A673 (cell line): ENCODE results near the gene NCOA7. TPM values are rescaled to one million over a fixed set of nuclear protein-coding genes. Genes with fewer than 3 reads are reported as not detected.

Source experiments
- BruUV-seq: library from RNA; stranded (reverse); fragments of 400-500 nt; replicated peaks from 2 replicates; lab custom pipeline; 2021; lab: Mats Ljungman, UMichigan
- CTCF ChIA-PET: fragments of 300-600 bp; sonication (Branson Sonifier 250); formaldehyde crosslinking; loops from one replicate; lab custom pipeline; 2022; ENCODE audit warnings: antibody characterized with exemption; lab: Charles Lee
- POLR2A ChIA-PET: fragments of 300-600 bp; sonication (Branson Sonifier 250); formaldehyde crosslinking; loops from one replicate; lab custom pipeline; 2022; ENCODE audit warnings: antibody characterized with exemption; ENCODE audit not compliant: low non-redundant PET; lab: Charles Lee
- DNase-seq: peaks from one replicate; pipeline ENCODE4 v3.0.0-alpha.2; 2015; ENCODE audit warnings: low spot score
- H3K27ac ChIP-seq: fragments of 200-600 bp; sonication (generic); 2 replicates; pipeline ENCODE4 v1.5.1; 2016; ENCODE audit warnings: mixed run types, low read depth, mild to moderate bottlenecking, mixed read lengths, antibody characterized with exemption, low read length; ENCODE audit not compliant: poor library complexity, severe bottlenecking
- H3K27me3 ChIP-seq: fragments of 200-600 bp; sonication (generic); replicated peaks from 2 replicates; pipeline ENCODE4 v1.6.1; 2017; ENCODE audit warnings: mixed run types, low read depth, mild to moderate bottlenecking, mixed read lengths, antibody characterized with exemption, low read length; ENCODE audit not compliant: insufficient read depth, poor library complexity
- H3K36me3 ChIP-seq: fragments of 200-600 bp; sonication (generic); 2 replicates; pipeline ENCODE4 v1.6.1; 2016; ENCODE audit warnings: mixed run types, mild to moderate bottlenecking, mixed read lengths, antibody characterized with exemption, low read length; ENCODE audit not compliant: insufficient read depth, poor library complexity, severe bottlenecking
- H3K4me1 ChIP-seq: fragments of 200-600 bp; sonication (generic); 2 replicates; pipeline ENCODE4 v1.6.1; 2017; ENCODE audit warnings: mixed run types, mild to moderate bottlenecking, mixed read lengths, antibody characterized with exemption, low read length; ENCODE audit not compliant: insufficient read depth, poor library complexity, severe bottlenecking
- H3K4me3 ChIP-seq: fragments of 200-600 bp; sonication (generic); 2 replicates; pipeline ENCODE4 v1.5.1; 2016; ENCODE audit warnings: low read depth, mixed run types, mild to moderate bottlenecking, mixed read lengths, low read length; ENCODE audit not compliant: poor library complexity, severe bottlenecking
- H3K9me3 ChIP-seq: fragments of 200-600 bp; sonication (generic); 2 replicates; pipeline ENCODE4 v1.6.1; 2016; ENCODE audit warnings: mixed run types, low read depth, mild to moderate bottlenecking, mixed read lengths, antibody characterized with exemption, low read length; ENCODE audit not compliant: poor library complexity, severe bottlenecking
- EZH2 ChIP-seq: fragments of 200-600 bp; sonication (generic); IDR thresholded peaks from 2 replicates; pipeline ENCODE4 v1.6.1; 2017; ENCODE audit warnings: borderline replicate concordance, low read depth, mild to moderate bottlenecking, mixed read lengths, antibody characterized with exemption, low read length; ENCODE audit not compliant: poor library complexity, severe bottlenecking
- intact Hi-C: fragments of 100-400 bp; cut with micrococcal nuclease; formaldehyde crosslinking; loops from one replicate; pipeline ENCODE4 v1.10.0; 2022; ENCODE audit not compliant: unreplicated experiment
- total RNA-seq: library from RNA; stranded (reverse); gene quantifications from 2 replicates; pipeline ENCODE4 v1.2.3, GENCODE V29; 2021
- TF ChIP-seq, protein P1 (sequence below): fragments of 300-800, 200-600 bp; sonication (generic); conservative IDR thresholded peaks from 2 replicates; pipeline ENCODE4 v1.5.1; 2017; ENCODE audit warnings: low read depth, mild to moderate bottlenecking, antibody characterized with exemption, low read length, moderate library complexity, mixed read lengths

NCOA7 gene
- total RNA-seq, 1 experiment from 2014 or later, result 33.5 TPM

DNA sequence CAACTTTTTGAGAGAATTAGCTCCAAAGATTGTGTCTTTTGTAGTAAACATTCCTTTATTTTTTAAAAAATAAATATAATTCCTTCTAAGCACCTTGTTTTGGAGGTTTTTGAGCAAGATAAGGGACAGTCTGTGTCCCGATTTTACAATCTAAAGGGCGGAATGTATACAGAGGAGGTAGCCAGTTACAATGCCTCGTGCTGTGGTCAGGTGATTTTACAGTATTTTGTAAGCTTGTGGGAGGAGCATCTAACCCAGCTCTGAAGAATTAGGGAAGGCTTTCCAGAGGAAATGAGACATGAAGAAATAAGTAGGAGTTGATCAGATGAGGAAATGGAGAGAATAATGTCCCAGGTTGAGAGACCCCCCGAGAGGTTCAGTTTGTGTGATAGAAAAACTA lies 167.1 kb downstream of the NCOA7 start:
- Histone ChIP-seq H3K4me3 (peak overlapping the region; percentile 74), H3K36me3 (no peaks in the 10 kb centered on the region), H3K27ac (peak overlapping the region; percentile 89), H3K4me1 (peaks cover 13% of the 10 kb centered on the region), H3K9me3 (no peaks in the 10 kb centered on the region), H3K27me3 (no peaks in the 10 kb centered on the region)
- ChIA-PET CTCF (no interaction called here), POLR2A (no interaction called here)
- intact Hi-C loops, result loop anchor here (2.0 kb wide), 3 partner anchors 51 to 647 kb away; no protein-coding TSS in a partner anchor
- DNase-seq, result peak; percentile 49
- TSS peak; percentile 64 for BruUV-seq
- TF ChIP-seq, protein P1, sequence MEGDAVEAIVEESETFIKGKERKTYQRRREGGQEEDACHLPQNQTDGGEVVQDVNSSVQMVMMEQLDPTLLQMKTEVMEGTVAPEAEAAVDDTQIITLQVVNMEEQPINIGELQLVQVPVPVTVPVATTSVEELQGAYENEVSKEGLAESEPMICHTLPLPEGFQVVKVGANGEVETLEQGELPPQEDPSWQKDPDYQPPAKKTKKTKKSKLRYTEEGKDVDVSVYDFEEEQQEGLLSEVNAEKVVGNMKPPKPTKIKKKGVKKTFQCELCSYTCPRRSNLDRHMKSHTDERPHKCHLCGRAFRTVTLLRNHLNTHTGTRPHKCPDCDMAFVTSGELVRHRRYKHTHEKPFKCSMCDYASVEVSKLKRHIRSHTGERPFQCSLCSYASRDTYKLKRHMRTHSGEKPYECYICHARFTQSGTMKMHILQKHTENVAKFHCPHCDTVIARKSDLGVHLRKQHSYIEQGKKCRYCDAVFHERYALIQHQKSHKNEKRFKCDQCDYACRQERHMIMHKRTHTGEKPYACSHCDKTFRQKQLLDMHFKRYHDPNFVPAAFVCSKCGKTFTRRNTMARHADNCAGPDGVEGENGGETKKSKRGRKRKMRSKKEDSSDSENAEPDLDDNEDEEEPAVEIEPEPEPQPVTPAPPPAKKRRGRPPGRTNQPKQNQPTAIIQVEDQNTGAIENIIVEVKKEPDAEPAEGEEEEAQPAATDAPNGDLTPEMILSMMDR, result no peak
- no peak for TF ChIP-seq EZH2

DNA sequence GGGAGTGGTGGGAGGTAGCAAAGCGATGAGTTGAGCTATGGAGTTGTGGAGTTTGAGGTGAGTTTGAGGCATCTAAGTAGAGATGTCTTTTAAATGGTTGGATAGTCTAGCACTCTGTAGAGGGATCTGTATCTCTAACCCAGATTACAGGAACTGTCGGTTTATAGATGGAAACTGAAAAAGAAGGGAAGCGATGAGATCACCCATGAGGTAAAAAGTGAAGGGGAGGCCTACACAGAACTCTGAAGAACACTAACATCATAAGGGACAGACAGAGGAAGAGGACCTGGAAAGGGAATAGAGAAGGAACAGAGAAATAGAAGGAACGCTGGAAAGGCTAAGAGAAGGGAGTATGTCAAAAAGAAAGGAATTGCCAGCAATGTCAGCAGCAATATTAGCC lies 168.3 kb downstream of the NCOA7 start:
- ChIA-PET CTCF (no interaction called here), POLR2A (no interaction called here)
- H3K4me3 ChIP-seq, result no peak overlapping the region
- no peaks in the 10 kb centered on the region for H3K9me3 ChIP-seq
- intact Hi-C loops, result no loop called here
- no peaks in the 10 kb centered on the region for H3K36me3 ChIP-seq
- DNase-seq, result no peak
- H3K4me1 ChIP-seq, result peaks cover 13% of the 10 kb centered on the region
- H3K27me3 ChIP-seq, result no peaks in the 10 kb centered on the region
- BruUV-seq, result no TSS peak
- TF ChIP-seq EZH2, result no peak
- TF ChIP-seq, protein P1, result no peak
- H3K27ac ChIP-seq, result no peak overlapping the region

DNA sequence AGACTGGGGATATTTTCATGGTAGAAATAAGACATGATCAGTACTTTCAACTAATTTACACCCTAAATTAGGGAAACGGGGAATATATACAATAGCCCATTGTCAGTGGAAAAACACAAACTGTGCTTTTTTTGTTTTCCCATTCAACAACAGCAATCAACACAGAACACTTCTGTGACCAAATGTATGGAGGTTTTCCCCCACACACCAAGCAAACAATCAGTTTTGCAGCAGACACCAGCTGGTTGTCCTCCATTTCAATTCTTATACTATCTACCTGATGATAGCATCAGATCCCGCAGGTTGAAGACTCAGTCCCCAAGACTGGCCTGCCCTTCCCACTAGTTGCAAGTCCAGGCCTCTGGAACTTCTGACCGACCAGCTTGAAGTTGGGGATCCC lies 170.4 kb downstream of the NCOA7 start:
- no peak for TF ChIP-seq EZH2
- TF ChIP-seq, protein P1, result no peak
- DNase-seq, result no peak
- Histone ChIP-seq H3K36me3 (no peaks in the 10 kb centered on the region), H3K27ac (no peak overlapping the region), H3K4me3 (no peak overlapping the region), H3K9me3 (no peaks in the 10 kb centered on the region), H3K4me1 (peaks cover 11% of the 10 kb centered on the region), H3K27me3 (no peaks in the 10 kb centered on the region)
- intact Hi-C loops, result no loop called here
- BruUV-seq, result no TSS peak
- CTCF ChIA-PET, result no interaction called here
- POLR2A ChIA-PET, result no interaction called here
